ENCODE measurements around the gene SDS.

DNA sequence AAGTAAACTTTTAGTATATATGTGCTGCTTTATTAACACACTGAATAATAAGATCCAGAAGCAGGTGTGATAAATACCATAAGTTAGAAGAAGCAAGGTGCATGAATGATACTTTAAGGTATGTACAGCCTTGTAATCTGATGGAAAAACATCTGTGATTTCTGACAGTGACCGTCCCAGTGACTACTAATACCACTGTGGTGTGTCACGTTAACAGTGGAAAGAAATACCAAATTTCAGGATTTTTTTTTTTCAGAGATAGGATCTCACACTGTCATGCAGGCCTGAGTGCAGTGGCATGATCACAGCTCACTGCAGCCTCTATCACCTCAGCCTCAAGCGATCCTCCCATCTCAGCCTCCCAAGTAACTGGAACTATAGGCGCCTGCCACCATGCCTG is 21.5 kb downstream of the SDS start:
- TF ChIP-seq, protein P1, sequence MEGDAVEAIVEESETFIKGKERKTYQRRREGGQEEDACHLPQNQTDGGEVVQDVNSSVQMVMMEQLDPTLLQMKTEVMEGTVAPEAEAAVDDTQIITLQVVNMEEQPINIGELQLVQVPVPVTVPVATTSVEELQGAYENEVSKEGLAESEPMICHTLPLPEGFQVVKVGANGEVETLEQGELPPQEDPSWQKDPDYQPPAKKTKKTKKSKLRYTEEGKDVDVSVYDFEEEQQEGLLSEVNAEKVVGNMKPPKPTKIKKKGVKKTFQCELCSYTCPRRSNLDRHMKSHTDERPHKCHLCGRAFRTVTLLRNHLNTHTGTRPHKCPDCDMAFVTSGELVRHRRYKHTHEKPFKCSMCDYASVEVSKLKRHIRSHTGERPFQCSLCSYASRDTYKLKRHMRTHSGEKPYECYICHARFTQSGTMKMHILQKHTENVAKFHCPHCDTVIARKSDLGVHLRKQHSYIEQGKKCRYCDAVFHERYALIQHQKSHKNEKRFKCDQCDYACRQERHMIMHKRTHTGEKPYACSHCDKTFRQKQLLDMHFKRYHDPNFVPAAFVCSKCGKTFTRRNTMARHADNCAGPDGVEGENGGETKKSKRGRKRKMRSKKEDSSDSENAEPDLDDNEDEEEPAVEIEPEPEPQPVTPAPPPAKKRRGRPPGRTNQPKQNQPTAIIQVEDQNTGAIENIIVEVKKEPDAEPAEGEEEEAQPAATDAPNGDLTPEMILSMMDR (IDR thresholded peaks at IDR 0.05; ENCODE audit: low read depth, low read length): no peak
- no peak for TF ChIP-seq MAX (IDR thresholded peaks at IDR 0.05; ENCODE audit: low read depth, low read length)
- TF ChIP-seq POLR2A (IDR thresholded peaks at IDR 0.05; ENCODE audit: extremely low read depth, insufficient read length): no peak

Data from NB4 (cell line).